MCF 10A (cell line): ENCODE data around the gene ZNF83. TPM values are rescaled to one million over a fixed set of nuclear protein-coding genes. Genes with fewer than 3 reads are reported as not detected.

Source experiments
- BruUV-seq: library from RNA; stranded (reverse); fragments of 400-500 nt; replicated peaks from 2 replicates; lab custom pipeline; 2021; lab: Mats Ljungman, UMichigan
- CTCF ChIA-PET: fragments of 300-600 bp; sonication (Branson Sonifier 250); formaldehyde crosslinking; extraction: SDS; loops from one replicate; lab custom pipeline; 2021; ENCODE audit warnings: antibody characterized with exemption, inconsistent platforms; lab: Yijun Ruan, JAX
- POLR2A ChIA-PET: fragments of 300-600, 350-650 bp; sonication (Branson Sonifier 250); formaldehyde crosslinking; extraction: SDS; loops from one replicate; lab custom pipeline; 2020; ENCODE audit warnings: antibody characterized with exemption, inconsistent platforms; lab: Yijun Ruan, JAX
- DNase-seq: peaks from one replicate; pipeline ENCODE4 v3.0.0-alpha.2; 2018; ENCODE audit not compliant: unreplicated experiment
- H3K27ac Mint-ChIP-seq: one replicate; pipeline ENCODE4 v1.8.0; 2022; ENCODE audit warnings: mild to moderate bottlenecking, low read depth, mixed read lengths; ENCODE audit not compliant: unreplicated experiment
- H3K27me3 Mint-ChIP-seq: one replicate; pipeline ENCODE4 v1.8.0; 2022; ENCODE audit warnings: mixed read lengths; ENCODE audit not compliant: insufficient read depth, unreplicated experiment
- H3K36me3 Mint-ChIP-seq: one replicate; pipeline ENCODE4 v1.8.0; 2022; ENCODE audit warnings: mild to moderate bottlenecking, moderate library complexity, mixed read lengths; ENCODE audit not compliant: insufficient read depth, unreplicated experiment
- H3K4me1 Mint-ChIP-seq: one replicate; pipeline ENCODE4 v1.8.0; 2022; ENCODE audit warnings: mixed read lengths; ENCODE audit not compliant: insufficient read depth, unreplicated experiment
- H3K4me3 Mint-ChIP-seq: one replicate; pipeline ENCODE4 v1.8.0; 2022; ENCODE audit warnings: mild to moderate bottlenecking, moderate library complexity, mixed read lengths; ENCODE audit not compliant: unreplicated experiment
- H3K9me3 Mint-ChIP-seq: one replicate; pipeline ENCODE4 v1.8.0; 2022; ENCODE audit warnings: mixed read lengths; ENCODE audit not compliant: unreplicated experiment
- intact Hi-C: fragments of 100-400 bp; cut with micrococcal nuclease; formaldehyde crosslinking; loops from 2 replicates; pipeline ENCODE4 v1.14.1; 2022
- total RNA-seq: library from RNA; stranded (reverse); gene quantifications from 2 replicates; pipeline ENCODE4 v1.2.3, GENCODE V29; 2022
- TF ChIP-seq, protein P1 (sequence below): fragments of 200-600 bp; IDR thresholded peaks from one replicate; pipeline ENCODE4 v1.8.0; 2022; ENCODE audit warnings: antibody characterized with exemption, mild to moderate bottlenecking; ENCODE audit not compliant: unreplicated experiment

Gene ZNF83
- total RNA-seq, 1 experiment from 2014 or later = 58.9 TPM

DNA sequence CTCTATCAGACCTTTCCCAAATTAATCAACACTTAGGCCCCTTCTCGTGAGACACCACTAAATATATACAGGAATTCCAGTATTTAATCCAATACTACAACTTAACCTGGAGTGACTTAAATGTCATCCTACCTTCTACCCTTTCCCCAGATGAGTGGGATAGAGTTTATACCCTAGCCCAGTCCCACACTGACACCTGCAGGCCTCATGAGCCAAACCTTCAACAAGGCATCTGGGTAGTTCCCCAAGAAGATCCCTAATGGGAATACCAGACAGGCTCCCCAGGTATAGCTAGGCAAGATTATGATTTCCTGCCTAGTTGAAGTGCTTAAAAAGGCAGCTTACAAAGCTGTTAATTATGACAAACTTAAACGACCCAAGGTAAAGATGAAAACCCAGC is 15.9 kb downstream of the ZNF83 start:
- intact Hi-C loops = no loop called here
- H3K27ac Mint-ChIP-seq = no peak overlapping the region
- H3K9me3 Mint-ChIP-seq = peaks cover 8% of the 10 kb centered on the region
- no peak for DNase-seq
- ChIA-PET POLR2A (no interaction called here), CTCF (interaction anchor here (1.4 kb wide), 1 partner anchor 12 kb away, joined by 3 read pairs; no protein-coding TSS in a partner anchor)
- H3K4me3 Mint-ChIP-seq = no peak overlapping the region
- TF ChIP-seq, protein P1, sequence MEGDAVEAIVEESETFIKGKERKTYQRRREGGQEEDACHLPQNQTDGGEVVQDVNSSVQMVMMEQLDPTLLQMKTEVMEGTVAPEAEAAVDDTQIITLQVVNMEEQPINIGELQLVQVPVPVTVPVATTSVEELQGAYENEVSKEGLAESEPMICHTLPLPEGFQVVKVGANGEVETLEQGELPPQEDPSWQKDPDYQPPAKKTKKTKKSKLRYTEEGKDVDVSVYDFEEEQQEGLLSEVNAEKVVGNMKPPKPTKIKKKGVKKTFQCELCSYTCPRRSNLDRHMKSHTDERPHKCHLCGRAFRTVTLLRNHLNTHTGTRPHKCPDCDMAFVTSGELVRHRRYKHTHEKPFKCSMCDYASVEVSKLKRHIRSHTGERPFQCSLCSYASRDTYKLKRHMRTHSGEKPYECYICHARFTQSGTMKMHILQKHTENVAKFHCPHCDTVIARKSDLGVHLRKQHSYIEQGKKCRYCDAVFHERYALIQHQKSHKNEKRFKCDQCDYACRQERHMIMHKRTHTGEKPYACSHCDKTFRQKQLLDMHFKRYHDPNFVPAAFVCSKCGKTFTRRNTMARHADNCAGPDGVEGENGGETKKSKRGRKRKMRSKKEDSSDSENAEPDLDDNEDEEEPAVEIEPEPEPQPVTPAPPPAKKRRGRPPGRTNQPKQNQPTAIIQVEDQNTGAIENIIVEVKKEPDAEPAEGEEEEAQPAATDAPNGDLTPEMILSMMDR = no peak
- peaks cover 45% of the 10 kb centered on the region for H3K36me3 Mint-ChIP-seq
- no peaks in the 10 kb centered on the region for H3K4me1 Mint-ChIP-seq
- no TSS peak for BruUV-seq
- H3K27me3 Mint-ChIP-seq = no peaks in the 10 kb centered on the region

DNA sequence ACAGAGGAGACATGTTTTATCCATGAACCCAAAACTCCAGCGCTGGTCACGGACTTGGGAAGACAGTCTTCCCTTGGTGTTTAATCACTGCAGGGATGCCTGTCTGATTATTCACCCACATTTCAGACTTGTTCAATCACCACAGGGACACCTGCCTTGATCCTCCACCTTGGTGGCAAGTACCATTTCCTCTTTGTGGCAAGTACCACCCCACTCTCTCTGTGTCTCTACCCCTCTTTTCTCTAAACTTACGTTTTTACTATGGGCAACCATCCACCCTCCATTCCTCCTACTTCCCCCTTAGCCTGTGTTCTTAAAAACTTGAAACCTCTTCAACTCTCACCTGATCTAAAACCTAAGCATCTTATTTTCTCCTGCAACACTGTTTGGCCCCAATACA is 16.8 kb downstream of the ZNF83 start:
- TF ChIP-seq, protein P1 = no peak
- H3K27ac Mint-ChIP-seq = no peak overlapping the region
- ChIA-PET POLR2A (no interaction called here), CTCF (no interaction called here)
- peaks cover 53% of the 10 kb centered on the region for H3K36me3 Mint-ChIP-seq
- H3K4me3 Mint-ChIP-seq = no peak overlapping the region
- H3K9me3 Mint-ChIP-seq = peaks cover 13% of the 10 kb centered on the region
- intact Hi-C loops = no loop called here
- no TSS peak for BruUV-seq
- DNase-seq = no peak
- H3K4me1 Mint-ChIP-seq = no peaks in the 10 kb centered on the region
- H3K27me3 Mint-ChIP-seq = no peaks in the 10 kb centered on the region

DNA sequence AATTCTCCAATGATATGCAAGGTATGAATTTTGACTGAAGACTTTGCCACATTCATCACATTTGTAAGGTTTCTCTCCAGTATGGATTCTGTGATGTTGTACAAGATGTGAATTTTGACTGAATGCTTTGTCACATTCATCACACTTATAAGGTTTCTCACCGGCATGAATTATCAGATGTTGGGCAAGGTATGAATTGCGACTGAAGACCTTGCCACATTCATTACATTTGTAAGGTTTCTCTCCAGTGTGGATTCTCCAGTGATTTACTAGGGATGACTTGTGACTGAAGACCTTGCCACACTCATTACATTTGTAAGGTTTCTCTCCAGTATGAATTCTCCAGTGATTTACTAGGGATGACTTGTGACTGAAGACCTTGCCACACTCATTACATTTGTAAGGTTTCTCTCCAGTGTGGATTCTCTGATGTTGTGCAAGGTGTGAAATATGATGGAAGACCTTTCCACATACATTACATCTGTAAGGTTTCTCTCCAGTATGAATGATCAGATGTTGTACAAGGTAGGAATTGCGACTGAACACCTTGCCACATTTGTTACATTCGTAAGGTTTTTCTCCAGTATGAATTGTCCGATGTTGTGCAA is 24.8 kb downstream of the ZNF83 start:
- peaks cover 56% of the 10 kb centered on the region for H3K36me3 Mint-ChIP-seq
- no TSS peak for BruUV-seq
- H3K9me3 Mint-ChIP-seq = peaks cover 5% of the 10 kb centered on the region
- no peak overlapping the region for H3K27ac Mint-ChIP-seq
- CTCF ChIA-PET = no interaction called here
- DNase-seq = no peak
- no peak overlapping the region for H3K4me3 Mint-ChIP-seq
- POLR2A ChIA-PET = interaction anchor here (0.8 to 1.8 kb wide), 2 partner anchors 10 to 79 kb away, joined by 3 to 5 read pairs; no protein-coding TSS in a partner anchor
- no peaks in the 10 kb centered on the region for H3K27me3 Mint-ChIP-seq
- H3K4me1 Mint-ChIP-seq = no peaks in the 10 kb centered on the region
- TF ChIP-seq, protein P1 = no peak
- intact Hi-C loops = no loop called here

DNA sequence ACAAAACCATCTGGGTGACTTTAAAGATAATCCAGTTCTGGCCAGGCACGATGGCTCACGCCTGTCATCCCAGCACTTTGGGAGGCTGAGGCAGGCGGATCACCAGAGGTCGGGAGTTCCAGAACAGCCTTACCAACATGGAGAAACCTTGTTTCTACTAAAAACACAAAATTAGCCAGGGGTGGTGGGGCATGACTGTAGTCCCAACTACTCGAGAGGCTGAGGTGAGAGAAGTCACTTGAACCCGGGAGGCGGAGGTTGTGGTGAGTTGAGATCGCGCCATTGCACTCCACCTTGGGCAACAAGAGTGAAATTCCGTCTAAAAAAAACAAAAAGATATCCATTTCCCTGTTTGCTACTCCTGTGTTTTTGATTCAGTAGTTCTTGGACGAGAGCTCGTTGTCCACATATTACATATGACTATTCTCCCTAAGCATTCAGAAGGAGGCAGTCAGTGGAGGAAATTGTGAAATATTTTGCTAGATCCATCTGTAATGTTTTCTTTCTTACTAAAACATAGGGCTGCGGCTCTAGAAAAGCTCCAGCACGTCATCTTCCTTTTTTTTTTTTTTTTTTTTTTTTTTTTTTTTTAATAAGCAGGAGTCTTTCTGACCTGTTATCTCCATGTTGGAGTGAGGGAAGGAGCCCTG is 34.5 kb downstream of the ZNF83 start:
- ChIA-PET POLR2A (interaction anchor here (1.4 kb wide), 1 partner anchor 9 kb away, joined by 5 read pairs; no protein-coding TSS in a partner anchor), CTCF (no interaction called here)
- Mint-ChIP-seq H3K4me3 (no peak overlapping the region), H3K4me1 (peaks cover 11% of the 10 kb centered on the region), H3K36me3 (peaks cover 7% of the 10 kb centered on the region), H3K27ac (no peak overlapping the region), H3K9me3 (peaks cover 15% of the 10 kb centered on the region), H3K27me3 (no peaks in the 10 kb centered on the region)
- DNase-seq = peak; percentile 30
- TF ChIP-seq, protein P1 = no peak
- intact Hi-C loops = no loop called here
- no TSS peak for BruUV-seq
